Mucosa of rectum (tissue), 2 donors: ENCODE data around the gene SHC4.

Source experiments
- H3K27ac ChIP-seq, 2 donors: one replicate each; pipeline ENCODE4 v1.7.0; 2013; ENCODE audit warnings: inconsistent platforms in 2 of 2, low read depth in 2 of 2, low read length in 2 of 2
- H3K27me3 ChIP-seq, 2 donors: one replicate each; pipeline ENCODE4 v1.7.0; 2013; ENCODE audit warnings: low read length in 2 of 2; ENCODE audit not compliant: control insufficient read depth in 2 of 2, insufficient read depth in 2 of 2
- H3K36me3 ChIP-seq, 2 donors: one replicate each; pipeline ENCODE4 v1.7.0; 2013; ENCODE audit warnings: low read length in 2 of 2; ENCODE audit not compliant: control insufficient read depth in 2 of 2, insufficient read depth in 2 of 2
- H3K4me1 ChIP-seq, 2 donors: one replicate each; pipeline ENCODE4 v1.7.0; 2013; ENCODE audit warnings: low read length in 2 of 2, mild to moderate bottlenecking in 1 of 2; ENCODE audit not compliant: control insufficient read depth in 2 of 2, insufficient read depth in 2 of 2
- H3K4me3 ChIP-seq, 2 donors: one replicate each; pipeline ENCODE4 v1.7.0; 2013; ENCODE audit warnings: low read length in 2 of 2
- H3K9ac ChIP-seq, 2 donors: one replicate each; pipeline ENCODE4 v1.7.0; 2013; ENCODE audit warnings: low read length in 2 of 2, low read depth in 1 of 2, mild to moderate bottlenecking in 1 of 2
- H3K9me3 ChIP-seq, 2 donors: one replicate each; pipeline ENCODE4 v1.7.0; 2013; ENCODE audit warnings: low read length in 2 of 2; ENCODE audit not compliant: control insufficient read depth in 2 of 2
- donor health status: healthy.
- donor health status: Normal muscosa, but diverticular disease.

The SHC4 gene

GRCh38 chr15:48905847-48906246 is 57.9 kb downstream of the SHC4 start:
- H3K9me3 ChIP-seq = no peaks in the 10 kb centered on the region
- no peaks in the 10 kb centered on the region for H3K36me3 ChIP-seq
- no peaks in the 10 kb centered on the region for H3K27me3 ChIP-seq
- H3K4me3 ChIP-seq = no peak overlapping the region
- no peak overlapping the region for H3K27ac ChIP-seq
- H3K9ac ChIP-seq = no peak overlapping the region
- no peaks in the 10 kb centered on the region for H3K4me1 ChIP-seq

DNA sequence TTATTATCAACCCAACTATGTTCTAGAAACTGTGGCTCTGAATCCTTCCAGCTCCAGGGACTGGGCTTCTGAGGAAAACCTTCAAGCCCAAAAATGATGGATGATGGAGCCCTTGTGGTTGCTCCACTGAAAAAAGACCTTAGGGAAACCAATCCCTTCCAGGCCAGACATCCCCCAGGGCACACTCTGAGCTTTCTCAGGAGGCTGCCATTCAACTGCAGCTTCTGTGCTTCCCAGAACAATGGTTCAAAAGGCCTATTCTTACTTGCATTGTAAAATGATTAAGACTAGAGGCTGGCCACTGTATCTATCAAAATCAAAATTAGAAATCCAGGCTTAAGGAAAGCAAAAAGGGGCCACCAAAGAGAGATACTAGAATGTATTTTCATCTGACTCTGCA is 58.5 kb downstream of the SHC4 start:
- Histone ChIP-seq H3K27me3 (no peaks in the 10 kb centered on the region), H3K36me3 (no peaks in the 10 kb centered on the region), H3K4me3 (no peak overlapping the region), H3K9me3 (no peaks in the 10 kb centered on the region), H3K9ac (no peak overlapping the region), H3K27ac (no peak overlapping the region), H3K4me1 (no peaks in the 10 kb centered on the region)

DNA sequence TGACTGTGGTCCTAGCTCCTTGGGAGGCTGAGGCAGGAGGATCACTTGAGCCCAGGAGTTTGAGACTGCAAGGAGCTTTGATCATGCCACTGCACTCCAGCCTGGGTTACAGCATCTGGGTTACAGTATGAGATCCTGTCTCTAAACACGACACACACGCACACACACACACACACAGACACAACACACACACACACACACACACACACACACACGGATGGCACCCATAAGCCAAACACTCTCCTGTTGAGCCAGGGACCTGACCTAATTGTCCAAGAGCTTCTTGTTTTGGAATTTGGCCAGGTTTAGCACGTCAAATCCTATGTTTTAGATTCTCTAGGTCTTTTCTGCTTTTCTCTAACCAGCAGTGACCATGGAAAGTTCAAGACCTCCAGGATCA is 59.0 kb downstream of the SHC4 start:
- Histone ChIP-seq H3K4me3 (no peak overlapping the region), H3K36me3 (no peaks in the 10 kb centered on the region), H3K27me3 (no peaks in the 10 kb centered on the region), H3K9ac (no peak overlapping the region), H3K4me1 (no peaks in the 10 kb centered on the region), H3K9me3 (no peaks in the 10 kb centered on the region), H3K27ac (no peak overlapping the region)

DNA sequence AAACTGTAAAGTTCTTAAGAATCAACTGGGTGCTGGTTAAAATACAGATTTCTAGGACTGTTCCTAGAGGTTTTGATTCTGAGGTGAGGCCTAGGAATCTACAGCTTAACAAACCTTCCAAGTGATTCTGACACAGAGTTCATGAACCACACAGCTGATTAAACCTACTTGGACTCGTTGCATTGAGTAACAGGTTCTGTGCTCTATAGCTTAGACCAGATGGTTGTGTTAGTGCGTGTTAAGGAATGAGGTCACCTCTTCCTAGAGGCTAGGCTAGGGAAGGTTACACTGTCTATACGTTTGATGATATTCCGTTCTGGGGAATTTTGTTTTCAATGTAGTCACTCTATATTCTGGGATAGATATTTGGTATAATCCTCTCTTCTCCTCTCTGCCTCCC is 63.9 kb downstream of the SHC4 start:
- Histone ChIP-seq H3K4me3 (no peak overlapping the region), H3K36me3 (no peaks in the 10 kb centered on the region)

DNA sequence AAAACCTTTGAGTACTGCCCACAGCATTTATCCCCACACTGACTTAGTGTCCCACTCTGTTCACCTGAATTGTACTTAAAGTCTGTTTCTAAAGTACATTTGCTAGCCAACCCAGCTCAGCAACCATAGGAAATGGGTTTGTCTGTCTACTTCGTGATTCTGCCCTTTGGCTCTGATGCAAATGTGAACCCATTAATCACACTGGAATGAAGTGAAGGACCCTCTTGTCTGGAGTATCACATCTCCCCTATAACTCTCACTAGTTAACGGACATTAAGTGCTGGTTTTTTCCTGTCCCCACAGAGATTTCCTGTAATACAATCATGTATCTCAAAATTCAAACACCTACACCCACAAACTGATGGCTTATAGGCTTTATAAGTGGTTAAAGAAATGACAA is 65.3 kb downstream of the SHC4 start:
- Histone ChIP-seq H3K27me3 (no peaks in the 10 kb centered on the region), H3K36me3 (no peaks in the 10 kb centered on the region), H3K9me3 (no peaks in the 10 kb centered on the region), H3K9ac (no peak overlapping the region), H3K4me1 (no peaks in the 10 kb centered on the region), H3K27ac (no peak overlapping the region), H3K4me3 (no peak overlapping the region)

More for the DNA sequence above, 63.9 kb downstream of the SHC4 start:
- H3K4me1 ChIP-seq = no peaks in the 10 kb centered on the region
- H3K9me3 ChIP-seq = no peaks in the 10 kb centered on the region
- H3K9ac ChIP-seq = no peak overlapping the region
- H3K27me3 ChIP-seq = no peaks in the 10 kb centered on the region
- H3K27ac ChIP-seq = no peak overlapping the region

DNA sequence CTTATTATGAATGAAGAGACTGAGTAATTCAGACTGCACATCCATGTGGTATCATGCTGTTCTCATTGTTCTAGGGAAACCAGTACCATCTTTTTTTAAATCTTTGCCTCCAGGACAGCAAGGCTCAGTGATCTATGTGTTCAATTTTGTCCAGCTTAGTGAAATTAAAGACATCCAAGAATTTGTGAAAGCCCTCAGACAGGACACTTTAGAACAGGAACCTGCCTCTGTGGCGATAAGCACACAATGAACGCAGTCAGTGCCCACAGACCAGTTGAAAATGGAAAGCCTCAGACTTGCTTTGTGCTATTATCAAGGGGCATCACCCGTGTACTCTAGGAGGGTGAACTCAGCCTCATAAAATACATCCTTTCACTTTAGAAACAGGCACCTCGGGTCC is 65.7 kb downstream of the SHC4 start:
- no peaks in the 10 kb centered on the region for H3K9me3 ChIP-seq
- H3K9ac ChIP-seq = no peak overlapping the region
- no peaks in the 10 kb centered on the region for H3K4me1 ChIP-seq
- H3K27me3 ChIP-seq = no peaks in the 10 kb centered on the region
- H3K27ac ChIP-seq = no peak overlapping the region
- no peaks in the 10 kb centered on the region for H3K36me3 ChIP-seq
- H3K4me3 ChIP-seq = no peak overlapping the region

GRCh38 chr15:48896869-48897814 is 66.6 kb downstream of the SHC4 start:
- Histone ChIP-seq H3K27me3 (no peaks in the 10 kb centered on the region), H3K27ac (peak overlapping the region in 1 of 2 donors; percentile 17), H3K4me3 (peak overlapping the region in 1 of 2 donors; percentile 21), H3K9me3 (no peaks in the 10 kb centered on the region), H3K36me3 (no peaks in the 10 kb centered on the region), H3K4me1 (no peaks in the 10 kb centered on the region), H3K9ac (no peak overlapping the region)

DNA sequence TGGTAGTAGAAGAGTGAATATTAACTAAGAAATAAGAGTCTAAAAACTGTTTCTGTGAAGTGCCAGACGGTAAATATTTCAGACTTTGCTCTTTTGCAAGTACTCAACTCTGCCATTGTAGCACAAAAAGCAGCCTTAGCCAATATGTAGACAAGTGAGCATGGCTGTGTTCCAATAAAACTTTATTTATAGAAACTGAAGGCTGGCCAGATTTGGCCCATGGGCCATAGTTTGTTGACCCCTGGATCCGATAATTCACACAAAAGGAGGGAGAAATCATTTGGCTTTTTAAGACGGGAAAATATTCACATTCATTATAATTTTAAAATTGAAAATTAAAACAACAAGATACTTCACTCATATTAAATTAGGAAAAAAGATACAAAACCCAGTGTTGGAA is 70.4 kb downstream of the SHC4 start:
- H3K36me3 ChIP-seq = no peaks in the 10 kb centered on the region
- H3K9ac ChIP-seq = no peak overlapping the region
- no peaks in the 10 kb centered on the region for H3K4me1 ChIP-seq
- H3K9me3 ChIP-seq = no peaks in the 10 kb centered on the region
- no peak overlapping the region for H3K27ac ChIP-seq
- no peak overlapping the region for H3K4me3 ChIP-seq
- peaks cover 0 to 5% of the 10 kb centered on the region in 2 donors for H3K27me3 ChIP-seq

- Histone ChIP-seq H3K27me3 (peaks cover 0 to 5% of the 10 kb centered on the region in 2 donors), H3K36me3 (no peaks in the 10 kb centered on the region), H3K9me3 (no peaks in the 10 kb centered on the region), H3K9ac (no peak overlapping the region), H3K4me1 (no peaks in the 10 kb centered on the region), H3K27ac (no peak overlapping the region), H3K4me3 (no peak overlapping the region)
Observed at GRCh38 chr15:48891232-48891765, 72.4 kb downstream of the SHC4 start.

DNA sequence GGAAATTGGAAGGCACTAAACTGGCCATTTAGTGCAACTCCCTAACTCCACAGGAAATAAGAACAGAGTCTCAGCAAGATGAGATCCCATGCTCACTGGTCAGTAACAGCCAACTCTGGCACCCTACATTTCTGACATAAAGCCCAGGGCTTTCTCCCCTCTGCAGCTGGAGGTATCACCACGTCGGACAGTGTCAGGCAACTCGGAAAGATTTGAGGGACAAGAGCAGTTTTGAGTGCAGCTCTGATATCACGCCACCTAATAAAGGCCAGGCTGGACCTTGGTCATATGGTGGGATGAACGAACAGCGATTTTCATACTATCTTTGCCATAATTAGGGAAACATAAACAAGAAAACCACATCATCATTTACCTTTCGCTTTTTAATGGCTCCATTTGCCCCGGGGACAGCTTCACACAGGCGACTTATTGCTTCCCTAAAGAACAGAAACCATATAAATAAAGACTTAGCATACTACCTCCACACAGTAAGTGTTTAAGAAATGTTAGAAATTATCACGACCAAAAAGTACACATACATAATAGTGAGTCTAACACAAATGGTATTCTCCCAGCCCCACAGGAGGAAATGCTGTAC is 73.2 kb downstream of the SHC4 start:
- no peaks in the 10 kb centered on the region for H3K4me1 ChIP-seq

More for the DNA sequence above, 73.2 kb downstream of the SHC4 start:
- Histone ChIP-seq H3K27me3 (peaks cover 0 to 5% of the 10 kb centered on the region in 2 donors), H3K27ac (no peak overlapping the region), H3K9ac (no peak overlapping the region), H3K9me3 (no peaks in the 10 kb centered on the region), H3K4me3 (no peak overlapping the region), H3K36me3 (no peaks in the 10 kb centered on the region)
